B cell (primary cell): ENCODE measurements around the gene CD6. TPM values are rescaled to one million over a fixed set of nuclear protein-coding genes. Genes with fewer than 3 reads are reported as not detected.

ENCODE experiments used
- ATAC-seq: fragments of 200-7000 bp; cut with Tn5 transposase; one replicate; pipeline ENCODE4 v1.10.0; 2021; ENCODE audit warnings: low read depth, mild to moderate bottlenecking, moderate number of reproducible peaks, moderate library complexity
- CTCF ChIA-PET: fragments of 350-600 bp; sonication (Branson Sonifier 250); formaldehyde crosslinking; loops from one replicate; lab custom pipeline; 2021; ENCODE audit warnings: antibody characterized with exemption, inconsistent platforms; lab: Charles Lee
- POLR2A ChIA-PET: fragments of 350-600 bp; sonication (Branson Sonifier 250); formaldehyde crosslinking; loops from one replicate; lab custom pipeline; 2021; ENCODE audit warnings: antibody characterized with exemption; lab: Charles Lee
- DNase-seq: peaks from one replicate; pipeline ENCODE4 v3.0.0; 2013
- H2AFZ ChIP-seq: 2 replicates; pipeline ENCODE4 v1.6.1; 2012; ENCODE audit warnings: mild to moderate bottlenecking, low read depth, low read length; ENCODE audit not compliant: insufficient read depth, poor library complexity, severe bottlenecking
- H3K27ac ChIP-seq, 2 donors: 1 replicate in 1 of 2; 2 replicates in 1 of 2; pipeline ENCODE4 v1.5.1; 2012 to 2013; ENCODE audit warnings: low read length in 2 of 2, mild to moderate bottlenecking in 2 of 2, moderate library complexity in 1 of 2
- H3K27me3 ChIP-seq, 4 experiments: fragments of 200-600 bp in 1 of 4; sonication (generic) in 1 of 4; replicated peaks in 1 of 4; 1 replicate in 2 of 4; 2 replicates in 2 of 4; pipeline versions ENCODE4 v1.6.1 to v1.7.0; 2013 to 2016; ENCODE audit warnings: low read length in 3 of 4, mild to moderate bottlenecking in 2 of 4, mixed read lengths in 1 of 4, moderate library complexity in 1 of 4; ENCODE audit not compliant: insufficient read depth in 4 of 4, control insufficient read depth in 3 of 4; ENCODE audit errors: control extremely low read depth in 1 of 4
- H3K36me3 ChIP-seq, 2 experiments: replicated peaks in 1 of 2; 1 replicate in 1 of 2; 2 replicates in 1 of 2; pipeline versions ENCODE4 v1.6.1 to v1.7.1; 2013; ENCODE audit warnings: low read length in 1 of 2; ENCODE audit not compliant: insufficient read depth in 2 of 2, control insufficient read depth in 1 of 2; ENCODE audit errors: control extremely low read depth in 1 of 2, extremely low read depth in 1 of 2
- H3K4me1 ChIP-seq, 2 donors: fragments of 200-600 bp in 1 of 2; sonication (generic) in 1 of 2; 1 replicate in 1 of 2; 2 replicates in 1 of 2; pipeline versions ENCODE4 v1.5.1 to v1.6.1; 2013 to 2017; ENCODE audit warnings: low read length in 2 of 2; ENCODE audit not compliant: control insufficient read depth in 2 of 2, insufficient read depth in 2 of 2
- H3K4me2 ChIP-seq: replicated peaks from 2 replicates; pipeline ENCODE3; 2012; ENCODE audit warnings: mild to moderate bottlenecking, low read depth, low read length; ENCODE audit not compliant: poor library complexity, severe bottlenecking
- H3K4me3 ChIP-seq, 5 experiments: fragments of 200-600 bp in 1 of 5; sonication (generic) in 1 of 5; 1 replicate in 3 of 5; 2 replicates in 2 of 5; pipeline versions ENCODE4 v1.5.1 to v1.7.0; 2011 to 2016; ENCODE audit warnings: low read length in 4 of 5, mild to moderate bottlenecking in 4 of 5, low read depth in 2 of 5, control low read depth in 1 of 5, moderate library complexity in 1 of 5; ENCODE audit not compliant: insufficient read depth in 1 of 5; ENCODE audit errors: control extremely low read depth in 1 of 5, extremely low read depth in 1 of 5
- H3K79me2 ChIP-seq: fragments of 200-600 bp; sonication (generic); one replicate; pipeline ENCODE4 v1.6.0; 2016; ENCODE audit warnings: low read length; ENCODE audit not compliant: control insufficient read depth, insufficient read depth
- H3K9ac ChIP-seq: fragments of 200-600 bp; sonication (generic); 2 replicates; pipeline ENCODE4 v1.6.1; 2017; ENCODE audit warnings: mild to moderate bottlenecking, low read length, moderate library complexity
- H3K9me3 ChIP-seq, 3 donors: one replicate each; pipeline versions ENCODE4 v1.6.1 to v1.7.1; 2013; ENCODE audit warnings: low read length in 2 of 3; ENCODE audit not compliant: control insufficient read depth in 2 of 3, insufficient read depth in 1 of 3; ENCODE audit errors: control extremely low read depth in 1 of 3
- H4K20me1 ChIP-seq: 2 replicates; pipeline ENCODE4 v1.6.0; 2012; ENCODE audit warnings: mild to moderate bottlenecking, low read length; ENCODE audit not compliant: insufficient read depth, control insufficient read depth, poor library complexity, severe bottlenecking
- H3K27ac Mint-ChIP-seq: one replicate; pipeline ENCODE4 v1.8.0; 2021; ENCODE audit warnings: mixed read lengths
- H3K27me3 Mint-ChIP-seq: one replicate; pipeline ENCODE4 v1.8.0; 2021; ENCODE audit warnings: mixed read lengths
- H3K4me1 Mint-ChIP-seq: one replicate; pipeline ENCODE4 v1.8.0; 2021; ENCODE audit warnings: mixed read lengths
- H3K4me3 Mint-ChIP-seq: one replicate; pipeline ENCODE4 v1.8.0; 2021; ENCODE audit warnings: mixed read lengths
- H3K9me3 Mint-ChIP-seq: one replicate; pipeline ENCODE4 v1.8.0; 2022; ENCODE audit warnings: mixed read lengths; ENCODE audit not compliant: insufficient read depth
- CTCF ChIP-seq: fragments of 200-600 bp; IDR thresholded peaks from one replicate; pipeline ENCODE4 v1.8.0; 2022; ENCODE audit warnings: antibody characterized with exemption, mild to moderate bottlenecking
- EZH2 ChIP-seq: IDR thresholded peaks from 2 replicates; pipeline ENCODE4 v1.6.1; 2012; ENCODE audit warnings: borderline replicate concordance, low read depth, mild to moderate bottlenecking, moderate library complexity, low read length; ENCODE audit not compliant: insufficient read depth, poor library complexity, severe bottlenecking
- WGBS: methylation state at CpG from one replicate; pipeline ENCODE4 v1.1.5; 2013; ENCODE audit warnings: missing lambda C conversion rate; ENCODE audit not compliant: insufficient coverage; 5-methylcytosine and 5-hydroxymethylcytosine counted together
- intact Hi-C: fragments of 100-400 bp; cut with micrococcal nuclease; formaldehyde crosslinking; loops from one replicate; pipeline ENCODE4 v1.10.0; 2022
- polyA plus RNA-seq: library from polyadenylated mRNA; depleted of rRNA; stranded (reverse); fragments of >200 nt; gene quantifications from 2 replicates; pipeline ENCODE4 v1.2.3, GENCODE V29; 2012
- total RNA-seq, 2 donors: library from RNA; stranded (reverse); fragments of 120-200 nt in 1 of 2; gene quantifications; 1 replicate in 1 of 2; 2 replicates in 1 of 2; pipeline versions ENCODE4 v1.2.3 to v1.2.4, GENCODE V29; 2013 to 2022

The CD6 gene
- total and polyA plus RNA-seq, 2 donors (not counting 1 experiment from before 2014, with no cell fraction given): 9.3 to 13.6 TPM

GRCh38 chr11:60987577-60988277 lies 16.2 kb downstream of the CD6 start:
- peak overlapping the region; percentile 37 for H3K27ac Mint-ChIP-seq
- H3K4me2 ChIP-seq: no peak overlapping the region
- no peaks in the 10 kb centered on the region for H3K36me3 ChIP-seq
- no peaks in the 10 kb centered on the region for H4K20me1 ChIP-seq
- WGBS: 97% methylated on average over 7 of the region's 9 CpGs
- no peaks in the 10 kb centered on the region for H3K9me3 ChIP-seq
- peaks cover 7% of the 10 kb centered on the region for H3K79me2 ChIP-seq
- no peak overlapping the region for H2AFZ ChIP-seq
- ATAC-seq: no peak
- peak overlapping the region in 1 of 2 donors; percentile 14 for H3K27ac ChIP-seq
- no peak for TF ChIP-seq CTCF
- TF ChIP-seq EZH2: no peak
- intact Hi-C loops: loop anchor here (5.0 kb wide), 1 partner anchor 35 kb away; no protein-coding TSS in a partner anchor
- DNase-seq: no peak
- H3K4me3 Mint-ChIP-seq: no peak overlapping the region
- peaks cover 23 to 42% of the 10 kb centered on the region in 2 donors for H3K4me1 ChIP-seq
- no peaks in the 10 kb centered on the region for H3K27me3 ChIP-seq
- H3K4me1 Mint-ChIP-seq: peaks cover 44% of the 10 kb centered on the region
- H3K4me3 ChIP-seq: no peak overlapping the region
- ChIA-PET CTCF (no interaction called here), POLR2A (no interaction called here)
- no peak overlapping the region for H3K9ac ChIP-seq
- H3K27me3 Mint-ChIP-seq: no peaks in the 10 kb centered on the region
- no peaks in the 10 kb centered on the region for H3K9me3 Mint-ChIP-seq

- Mint-ChIP-seq H3K4me3 (no peak overlapping the region), H3K27ac (peak overlapping the region; percentile 83), H3K4me1 (peaks cover 44% of the 10 kb centered on the region), H3K27me3 (peaks cover under 1% of the 10 kb centered on the region), H3K9me3 (no peaks in the 10 kb centered on the region)
- Histone ChIP-seq H3K27ac (peak overlapping the region; percentile 42 to 71), H3K4me1 (peaks cover 23 to 42% of the 10 kb centered on the region in 2 donors), H3K9ac (no peak overlapping the region), H2AFZ (peak overlapping the region; percentile 62), H3K36me3 (no peaks in the 10 kb centered on the region), H3K4me3 (no peak overlapping the region), H4K20me1 (no peaks in the 10 kb centered on the region), H3K9me3 (no peaks in the 10 kb centered on the region), H3K79me2 (peaks cover 7% of the 10 kb centered on the region), H3K4me2 (peak overlapping the region; percentile 64), H3K27me3 (no peaks in the 10 kb centered on the region)
- no peak for TF ChIP-seq EZH2
- no peak for TF ChIP-seq CTCF
- POLR2A ChIA-PET: no interaction called here
- CTCF ChIA-PET: interaction anchor here (1.3 to 2.2 kb wide), 2 partner anchors 19 to 141 kb away, joined by 3 to 8 read pairs; no protein-coding TSS in a partner anchor
- DNase-seq (no peak), ATAC-seq (no peak)
- 88% methylated on average over 1 of the region's 2 CpGs for WGBS
- intact Hi-C loops: loop anchor here (5.0 kb wide), 1 partner anchor 34 kb away; no protein-coding TSS in a partner anchor
These were observed 17.2 kb downstream of the CD6 start for GRCh38 chr11:60988658-60989057.
